Iris pigment epithelial cell (primary cell): Measurements from ENCODE around the gene RASAL3.

ENCODE experiments used
- DNase-seq: peaks from one replicate; pipeline ENCODE4 v3.0.0-alpha.2; 2011; ENCODE audit warnings: low read depth

The RASAL3 gene

GRCh38 chr19:15432629-15433518, 31.5 kb downstream of the RASAL3 start:
- DNase-seq = peak; percentile 95

- DNase-seq = no peak
Observed at GRCh38 chr19:15432018-15432494, 32.3 kb downstream of the RASAL3 start.

- no peak for DNase-seq
Observed at GRCh38 chr19:15431396-15432017, 32.8 kb downstream of the RASAL3 start.

DNA sequence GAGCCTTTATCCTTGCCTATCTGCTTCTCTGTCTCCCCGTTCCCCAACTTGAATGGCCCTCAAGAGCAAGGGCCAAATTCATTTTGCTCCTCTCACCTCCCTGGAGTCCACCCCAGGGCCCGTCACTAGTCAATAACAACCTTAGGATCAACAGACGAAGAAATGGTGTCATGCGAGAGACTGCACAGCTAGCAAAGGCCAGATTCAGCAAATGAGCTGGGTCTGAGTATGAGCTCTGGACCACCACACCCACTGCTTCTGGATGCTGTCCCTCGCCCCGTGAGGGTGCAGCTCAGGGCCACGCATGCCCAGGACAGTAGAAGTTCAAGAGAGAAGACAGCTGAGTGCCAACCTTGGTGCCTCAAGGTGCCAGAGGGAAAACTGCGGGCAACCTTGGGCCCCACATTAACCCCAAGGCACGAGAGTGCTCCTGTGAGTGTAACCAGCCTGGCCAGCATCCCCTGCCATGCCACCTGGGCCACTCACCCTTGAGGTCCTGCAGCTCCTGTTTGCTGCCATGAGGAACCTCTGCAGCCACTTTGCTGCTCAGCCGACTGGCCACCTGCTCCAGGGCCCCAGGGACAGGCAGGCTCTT, 33.7 kb downstream of the RASAL3 start:
- DNase-seq = no peak

DNA sequence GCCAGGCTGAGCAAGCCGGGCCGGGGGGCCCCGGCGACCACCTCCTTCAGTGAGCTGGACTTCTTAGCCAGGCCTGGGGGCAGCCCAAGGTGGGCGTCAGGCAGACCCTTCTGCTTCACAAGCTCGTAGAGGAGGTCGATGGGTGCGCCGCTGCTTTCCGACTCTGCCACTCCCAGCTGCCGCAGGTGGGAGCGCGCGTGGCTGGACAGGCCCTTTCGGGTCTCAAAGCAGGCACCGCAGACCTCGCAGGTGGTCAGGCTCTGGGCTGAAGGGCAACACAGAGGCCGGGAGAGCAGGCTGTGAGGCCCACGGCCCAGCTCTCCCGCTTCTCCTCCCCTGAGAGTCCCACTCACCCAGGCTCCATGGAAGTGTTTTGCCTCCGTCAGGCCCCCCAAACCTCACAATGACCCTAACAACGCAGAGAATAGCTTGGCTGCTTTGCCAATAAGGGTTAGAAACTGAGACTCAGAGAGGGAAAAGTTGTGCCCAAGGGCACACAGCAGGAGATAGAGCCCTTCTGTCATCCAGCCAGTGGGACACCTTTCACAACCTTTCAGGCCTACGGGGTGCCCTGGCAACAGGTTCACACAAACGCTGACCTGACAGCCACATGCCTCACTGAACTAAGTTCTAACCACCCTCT, 34.4 kb downstream of the RASAL3 start:
- DNase-seq = no peak

- DNase-seq = no peak
Observed at GRCh38 chr19:15428956-15429824, 35.2 kb downstream of the RASAL3 start.

- DNase-seq = no peak
Observed at GRCh38 chr19:15427991-15428471, 36.3 kb downstream of the RASAL3 start.

DNA sequence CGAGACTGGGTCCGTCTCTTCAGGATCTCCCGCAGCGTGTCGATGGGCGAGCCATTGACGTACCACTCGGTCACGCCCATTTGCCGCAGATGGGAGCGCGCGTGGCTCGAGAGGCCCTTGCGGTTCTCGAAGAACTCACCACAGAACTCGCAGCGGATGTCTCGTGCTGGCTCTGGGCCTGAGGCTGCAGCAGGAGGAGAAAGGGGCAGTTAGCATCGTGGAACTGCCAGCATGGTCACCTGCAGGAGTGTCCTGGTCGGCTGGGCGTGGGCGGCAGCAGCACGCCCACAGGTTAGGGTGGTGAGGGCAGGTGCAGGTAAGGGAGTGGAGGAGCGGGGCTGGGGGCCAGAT, 37.0 kb downstream of the RASAL3 start:
- no peak for DNase-seq

- DNase-seq = no peak
Observed at GRCh38 chr19:15426485-15427349, 37.6 kb downstream of the RASAL3 start.

DNA sequence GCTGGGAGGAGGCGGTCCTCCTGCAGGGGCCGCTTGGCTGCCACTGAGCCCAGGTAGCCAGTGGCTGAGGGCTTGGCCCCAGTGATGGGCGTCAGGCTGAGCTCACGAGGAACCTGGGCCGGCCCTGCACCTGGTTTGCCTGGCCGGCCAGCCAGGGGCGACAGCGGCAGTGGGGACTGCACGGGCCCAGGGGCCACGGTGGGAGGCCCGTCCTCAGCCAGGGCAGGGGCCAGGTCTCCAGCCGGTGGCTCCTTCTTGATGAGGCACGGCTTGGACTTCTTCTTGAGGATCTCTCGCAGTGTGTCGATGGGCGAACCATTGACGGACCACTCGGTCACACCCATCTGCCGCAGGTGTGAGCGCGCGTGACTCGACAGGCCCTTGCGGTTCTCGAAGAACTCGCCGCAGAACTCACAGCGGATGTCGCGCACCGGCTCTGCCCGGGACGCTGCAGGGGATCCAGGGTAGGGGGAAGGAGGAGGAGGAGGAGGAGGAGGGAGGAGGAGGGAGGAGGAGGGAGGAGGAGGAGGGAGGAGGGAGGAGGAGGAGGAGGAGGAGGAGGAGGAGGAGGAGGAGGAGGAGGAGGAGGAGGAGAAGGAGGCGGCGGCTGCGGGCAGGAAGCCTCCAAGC, 38.9 kb downstream of the RASAL3 start:
- no peak for DNase-seq

DNA sequence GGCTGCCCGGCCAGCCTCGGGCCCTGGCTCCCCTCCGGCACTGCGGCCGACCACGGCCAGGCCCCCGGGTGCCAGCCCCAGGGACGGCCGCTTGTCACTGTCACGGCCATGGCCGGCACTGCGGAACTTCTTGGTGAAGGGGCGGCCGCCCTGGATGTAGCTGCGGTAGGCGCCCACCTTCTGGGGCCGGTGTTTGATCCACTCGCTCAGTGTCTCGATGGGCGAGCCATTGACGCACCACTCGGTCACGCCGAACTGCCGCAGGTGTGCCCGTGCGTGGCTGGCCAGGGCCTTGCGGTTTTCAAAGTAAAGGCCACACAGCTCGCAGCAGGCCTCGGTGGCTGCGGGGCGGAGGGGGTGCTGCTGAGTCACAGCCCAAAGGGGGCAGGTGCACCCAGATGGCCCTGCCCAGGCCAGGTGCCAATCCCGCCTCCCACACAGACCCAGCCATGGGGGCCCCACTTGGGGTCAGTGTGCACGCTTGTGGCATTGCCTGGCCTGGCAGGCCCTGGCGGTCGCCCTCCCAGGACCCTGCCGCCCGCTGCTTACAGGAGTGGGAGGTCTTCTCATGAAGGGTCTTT, 39.6 kb downstream of the RASAL3 start:
- no peak for DNase-seq

DNA sequence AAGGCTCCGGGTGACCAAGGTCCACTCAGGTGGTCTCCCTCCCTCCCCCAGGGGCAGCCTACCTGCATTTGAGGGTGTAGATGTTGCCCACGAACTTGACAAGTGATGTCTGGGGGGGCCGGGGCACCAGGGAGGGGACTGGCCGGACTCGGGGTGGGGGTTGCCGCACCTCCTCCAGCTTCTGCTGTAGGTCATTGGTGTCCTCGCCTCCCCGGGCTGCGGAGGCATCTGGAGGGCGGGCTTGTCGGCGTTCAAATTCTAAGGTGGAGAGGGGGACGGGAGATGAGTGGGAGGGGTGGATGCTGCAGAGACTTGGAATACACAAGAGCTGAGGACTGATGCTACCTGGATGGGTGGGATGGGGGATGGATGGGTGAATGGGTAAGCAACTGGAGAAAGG, 40.2 kb downstream of the RASAL3 start:
- no peak for DNase-seq

GRCh38 chr19:15423130-15423529, 41.2 kb downstream of the RASAL3 start:
- DNase-seq = no peak

GRCh38 chr19:15422296-15423075, 41.9 kb downstream of the RASAL3 start:
- DNase-seq = no peak

GRCh38 chr19:15421721-15422260, 42.6 kb downstream of the RASAL3 start:
- no peak for DNase-seq

DNA sequence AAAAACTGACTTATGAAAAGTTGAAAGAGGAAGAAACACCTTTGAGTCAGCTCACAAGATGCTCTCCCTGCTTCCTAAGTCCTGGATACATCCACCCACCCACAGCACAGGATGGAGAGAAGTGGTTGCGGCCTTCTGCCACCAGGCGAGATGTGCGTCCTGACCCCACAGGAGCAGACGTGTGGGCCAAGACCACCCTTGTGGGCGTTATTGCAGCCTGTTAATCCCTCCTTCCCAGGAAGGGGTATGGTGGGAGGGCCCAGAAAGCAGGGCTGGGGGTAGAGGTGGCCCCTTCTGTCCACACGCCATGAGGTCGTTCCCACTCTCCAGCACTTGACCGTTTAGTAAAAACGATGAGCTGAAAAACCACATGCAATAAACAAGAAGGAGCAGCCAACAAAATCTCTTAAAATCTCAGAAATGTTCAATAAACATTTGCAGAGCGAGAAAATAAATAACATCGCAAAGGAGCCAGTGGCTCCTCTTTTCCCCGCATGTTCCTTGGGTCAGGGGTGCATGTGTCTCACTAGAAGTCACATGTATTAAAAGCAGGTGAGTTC, 43.1 kb downstream of the RASAL3 start:
- DNase-seq = no peak

DNA sequence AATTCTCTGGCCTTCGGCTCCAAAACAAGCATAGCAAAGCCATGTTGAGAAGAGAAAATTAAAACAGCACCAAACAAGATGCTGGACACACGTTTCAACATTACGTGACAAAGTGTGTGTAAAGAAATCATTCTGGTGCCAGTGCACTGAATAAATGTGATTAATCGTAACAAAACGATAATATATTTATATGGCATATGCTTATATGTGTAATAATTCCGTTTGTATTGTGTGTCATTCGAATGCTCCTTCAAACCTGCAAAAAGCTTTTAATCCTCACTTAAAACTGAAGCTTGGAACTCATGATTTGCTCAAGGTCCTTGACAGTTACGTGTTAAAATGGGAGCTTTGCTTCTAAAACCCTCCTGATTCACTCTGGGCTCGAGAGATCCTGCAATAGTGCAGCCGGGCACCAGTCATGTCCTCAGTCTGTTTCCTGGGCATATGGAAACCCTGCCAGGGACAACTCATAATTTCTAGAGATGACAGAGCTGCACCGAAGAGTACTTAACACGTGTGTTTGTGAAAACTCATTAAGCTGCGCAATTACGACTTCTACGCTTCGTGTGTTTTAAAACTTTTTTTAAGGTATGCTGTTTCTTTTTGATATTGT, 44.8 kb downstream of the RASAL3 start:
- no peak for DNase-seq
